Nephron progenitor cell (in vitro differentiated cells): ENCODE measurements around the gene FAM13A.
"Not testable (repeated sequence)": the region's sequence is repeated elsewhere in the genome, so short reads cannot be mapped to it uniquely, and the experiment has no call there.

Experiments
- DNase-seq: peaks from one replicate; pipeline ENCODE4 v3.0.0; 2021
- H3K27ac Mint-ChIP-seq: 2 replicates; pipeline ENCODE4 v1.8.0; 2021; ENCODE audit warnings: mild to moderate bottlenecking, moderate library complexity, mixed read lengths
- H3K27me3 Mint-ChIP-seq: 2 replicates; pipeline ENCODE4 v1.8.0; 2021; ENCODE audit warnings: mild to moderate bottlenecking, low read depth, mixed read lengths; ENCODE audit not compliant: poor library complexity
- H3K36me3 Mint-ChIP-seq: 2 replicates; pipeline ENCODE4 v1.8.0; 2021; ENCODE audit warnings: low read depth, mixed read lengths
- H3K4me1 Mint-ChIP-seq: 2 replicates; pipeline ENCODE4 v1.8.0; 2021; ENCODE audit warnings: mixed read lengths
- H3K4me3 Mint-ChIP-seq: 2 replicates; pipeline ENCODE4 v1.8.0; 2021; ENCODE audit warnings: mild to moderate bottlenecking, moderate library complexity, mixed read lengths
- H3K9me3 Mint-ChIP-seq: 2 replicates; pipeline ENCODE4 v1.8.0; 2021; ENCODE audit warnings: mild to moderate bottlenecking, moderate library complexity, mixed read lengths
- CTCF ChIP-seq: fragments of 200-600 bp; sonication (generic); IDR thresholded peaks from 2 replicates; pipeline ENCODE4 v1.5.0; 2021; ENCODE audit warnings: antibody characterized with exemption

Gene FAM13A

GRCh38 chr4:89000844-89001360 lies 56.1 kb downstream of the FAM13A start:
- Mint-ChIP-seq H3K4me1 (peaks cover 19% of the 10 kb centered on the region), H3K9me3 (peaks cover 8% of the 10 kb centered on the region), H3K27ac (no peak overlapping the region), H3K36me3 (peaks cover 83% of the 10 kb centered on the region), H3K27me3 (no peaks in the 10 kb centered on the region), H3K4me3 (no peak overlapping the region)
- TF ChIP-seq CTCF: no peak
- DNase-seq: no peak

- no peak for DNase-seq
- Mint-ChIP-seq H3K27ac (no peak overlapping the region), H3K4me3 (no peak overlapping the region), H3K4me1 (peaks cover 19% of the 10 kb centered on the region), H3K9me3 (peaks cover 3% of the 10 kb centered on the region), H3K36me3 (peaks cover 83% of the 10 kb centered on the region), H3K27me3 (no peaks in the 10 kb centered on the region)
- no peak for TF ChIP-seq CTCF
These were observed 56.6 kb downstream of the FAM13A start for GRCh38 chr4:89000382-89000781.

GRCh38 chr4:88999392-88999930 lies 57.5 kb downstream of the FAM13A start:
- Mint-ChIP-seq H3K9me3 (no peaks in the 10 kb centered on the region), H3K27me3 (no peaks in the 10 kb centered on the region), H3K4me3 (no peak overlapping the region), H3K36me3 (peaks cover 79% of the 10 kb centered on the region), H3K4me1 (peaks cover 19% of the 10 kb centered on the region), H3K27ac (no peak overlapping the region)
- no peak for TF ChIP-seq CTCF
- DNase-seq: no peak

- no peak for DNase-seq
- Mint-ChIP-seq H3K4me1 (peaks cover 19% of the 10 kb centered on the region), H3K36me3 (peaks cover 78% of the 10 kb centered on the region), H3K27me3 (no peaks in the 10 kb centered on the region), H3K4me3 (no peak overlapping the region), H3K27ac (no peak overlapping the region), H3K9me3 (no peaks in the 10 kb centered on the region)
- no peak for TF ChIP-seq CTCF
These were observed 58.1 kb downstream of the FAM13A start for GRCh38 chr4:88998891-88999290.

- no peak for TF ChIP-seq CTCF
- H3K9me3 Mint-ChIP-seq: no peaks in the 10 kb centered on the region
- H3K27ac Mint-ChIP-seq: peak overlapping the region; percentile 15
- no peaks in the 10 kb centered on the region for H3K27me3 Mint-ChIP-seq
- no peak for DNase-seq
- peaks cover 76% of the 10 kb centered on the region for H3K36me3 Mint-ChIP-seq
- no peak overlapping the region for H3K4me3 Mint-ChIP-seq
- H3K4me1 Mint-ChIP-seq: peaks cover 19% of the 10 kb centered on the region
These were observed 59.0 kb downstream of the FAM13A start for GRCh38 chr4:88998001-88998400.

- Mint-ChIP-seq H3K36me3 (peaks cover 64% of the 10 kb centered on the region), H3K27ac (peak overlapping the region; percentile 10), H3K9me3 (no peaks in the 10 kb centered on the region), H3K4me1 (peaks cover 7% of the 10 kb centered on the region), H3K27me3 (no peaks in the 10 kb centered on the region), H3K4me3 (no peak overlapping the region)
- no peak for DNase-seq
- no peak for TF ChIP-seq CTCF
These were observed 61.1 kb downstream of the FAM13A start for GRCh38 chr4:88995874-88996273.

GRCh38 chr4:88995257-88995656 lies 61.7 kb downstream of the FAM13A start:
- H3K4me1 Mint-ChIP-seq, DNase-seq, H3K27me3 Mint-ChIP-seq, H3K27ac Mint-ChIP-seq, H3K9me3 Mint-ChIP-seq, H3K4me3 Mint-ChIP-seq: not testable (repeated sequence)
- peaks cover 62% of the 10 kb centered on the region for H3K36me3 Mint-ChIP-seq
